VCaP (cell line): ENCODE results near the gene SLC16A14.

ENCODE experiments used
- H3K27ac ChIP-seq: fragments of 450-650 bp; 2 replicates; pipeline ENCODE4 v1.5.1; 2017
- CTCF ChIP-seq: fragments of 450-650 bp; conservative IDR thresholded peaks from 2 replicates; pipeline ENCODE4 v1.5.1; 2017; ENCODE audit warnings: mild to moderate bottlenecking, moderate library complexity

The SLC16A14 gene

GRCh38 chr2:230053753-230054478 is 14.8 kb downstream of the SLC16A14 start:
- 0 out of 2 replicates have a peak overlapping the region, but pooled peaks have one; percentile 4 for H3K27ac ChIP-seq
- TF ChIP-seq CTCF = no peak

- TF ChIP-seq CTCF = no peak
- H3K27ac ChIP-seq = no peak overlapping the region
These were observed 16.4 kb downstream of the SLC16A14 start for GRCh38 chr2:230052299-230052698.

- no peak for TF ChIP-seq CTCF
These were observed 18.6 kb downstream of the SLC16A14 start for GRCh38 chr2:230050136-230050535.

GRCh38 chr2:230048010-230048671 is 20.6 kb downstream of the SLC16A14 start:
- TF ChIP-seq CTCF = no peak
- no peak overlapping the region for H3K27ac ChIP-seq

More at GRCh38 chr2:230050136-230050535, 18.6 kb downstream of the SLC16A14 start:
- no peak overlapping the region; the same call in 1 of the 2 replicates for H3K27ac ChIP-seq

- TF ChIP-seq CTCF = no peak
These were observed 22.2 kb downstream of the SLC16A14 start for GRCh38 chr2:230046491-230046890.

GRCh38 chr2:230043461-230043860 is 25.3 kb downstream of the SLC16A14 start:
- no peak overlapping the region for H3K27ac ChIP-seq
- TF ChIP-seq CTCF = no peak

More at GRCh38 chr2:230046491-230046890, 22.2 kb downstream of the SLC16A14 start:
- H3K27ac ChIP-seq = no peak overlapping the region

GRCh38 chr2:230043025-230043424 is 25.7 kb downstream of the SLC16A14 start:
- no peak for TF ChIP-seq CTCF
- H3K27ac ChIP-seq = no peak overlapping the region
